8988T (cell line): Measurements from ENCODE around the gene USF2.
"Not testable (repeated sequence)": the region's sequence is repeated elsewhere in the genome, so short reads cannot be mapped to it uniquely, and the experiment has no call there.

Experiments used
- DNase-seq: peaks from one replicate; pipeline ENCODE4 v3.0.0; 2011

USF2 gene

GRCh38 chr19:35268536-35269437 is at the start of gene USF2:
USF2 (plus strand) TSS chr19:35268962; CDS start chr19:35269102, 140 bp downstream.
- DNase-seq: peak; percentile 98

DNA sequence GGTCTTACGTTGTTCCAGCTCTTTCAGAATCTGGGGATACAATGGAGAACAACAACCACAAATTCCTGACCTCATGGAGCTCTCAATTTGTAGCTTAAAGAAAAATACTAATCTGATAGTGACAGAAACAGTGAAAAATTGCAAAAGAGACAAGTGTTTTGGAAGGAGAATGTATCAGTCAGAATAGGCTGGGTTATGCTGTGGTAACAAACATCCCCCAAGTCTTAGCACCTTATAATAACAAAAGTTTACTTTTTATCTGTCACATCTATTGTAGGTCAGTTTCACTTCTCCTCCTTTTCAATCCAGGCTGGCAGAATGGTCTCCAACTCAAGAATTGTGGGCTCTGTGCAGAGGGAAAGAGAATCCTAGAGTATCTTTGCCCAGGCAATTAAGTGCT is 49.8 kb upstream of the USF2 start:
- DNase-seq: no peak

DNA sequence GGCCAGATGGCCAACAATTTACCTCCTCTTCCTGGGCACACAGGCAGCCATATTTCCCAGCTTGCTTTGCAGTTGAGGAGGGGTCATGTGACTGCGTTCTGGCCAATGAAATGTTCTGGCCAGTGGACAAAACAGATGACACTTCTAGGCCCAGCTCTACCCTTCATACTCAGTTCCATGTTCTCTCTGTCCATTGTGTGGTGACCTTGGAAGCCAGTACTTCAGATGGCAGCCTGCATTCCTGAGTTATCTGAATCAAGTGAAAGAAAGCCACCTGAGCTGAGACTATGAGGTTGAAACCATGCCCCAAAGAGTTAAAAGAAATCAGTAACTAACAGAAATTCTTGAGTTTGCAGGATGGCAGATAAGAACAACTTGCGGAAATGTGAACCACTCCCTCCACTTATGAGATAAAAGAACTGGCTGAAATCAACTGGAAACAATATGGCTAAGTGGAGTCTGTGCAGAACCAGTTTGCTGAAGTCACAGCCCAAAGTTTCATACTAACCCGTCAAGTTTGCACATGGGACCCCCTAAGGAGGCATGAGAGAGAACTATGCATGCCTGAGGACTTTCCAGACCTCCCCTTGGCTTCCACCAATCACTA is 48.3 kb upstream of the USF2 start:
- DNase-seq: no peak

- not testable (repeated sequence) for DNase-seq
These were observed 47.7 kb upstream of the USF2 start for GRCh38 chr19:35220973-35221590.

GRCh38 chr19:35222373-35223015 is 46.3 kb upstream of the USF2 start:
- DNase-seq: no peak

- DNase-seq: no peak
These were observed 45.5 kb upstream of the USF2 start for GRCh38 chr19:35223084-35223790.

- DNase-seq: no peak
These were observed 44.8 kb upstream of the USF2 start for GRCh38 chr19:35223862-35224505.

GRCh38 chr19:35224681-35225571 is 43.8 kb upstream of the USF2 start:
- DNase-seq: no peak

DNA sequence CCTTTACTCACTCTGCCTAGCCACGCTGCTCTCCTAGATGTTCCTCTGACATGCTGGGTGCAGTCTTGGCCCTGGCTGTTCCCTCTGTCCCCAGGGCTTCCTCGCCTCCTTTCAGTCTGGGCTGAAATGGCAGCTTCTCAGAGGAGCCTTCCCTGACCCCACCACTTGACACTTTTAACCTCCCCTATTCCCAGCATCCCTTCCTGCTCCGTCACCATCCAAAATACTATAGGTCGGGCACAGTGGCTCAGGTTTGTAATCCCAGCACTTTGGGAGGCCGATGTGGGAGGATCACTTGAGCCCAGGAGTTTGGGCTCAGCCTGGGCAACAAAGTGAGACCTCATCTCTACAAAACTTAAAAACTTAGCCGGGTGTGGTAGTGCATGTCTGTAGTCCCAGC is 42.8 kb upstream of the USF2 start:
- DNase-seq: no peak

- no peak for DNase-seq
These were observed 42.0 kb upstream of the USF2 start for GRCh38 chr19:35226748-35227147.

- no peak for DNase-seq
These were observed 40.4 kb upstream of the USF2 start, which contains the start of gene FAM187B for GRCh38 chr19:35228177-35228930. FAM187B (minus strand) TSS chr19:35228739; CDS start chr19:35228680, 59 bp downstream.

GRCh38 chr19:35229601-35230000 is 39.2 kb upstream of the USF2 start:
- no peak for DNase-seq

DNA sequence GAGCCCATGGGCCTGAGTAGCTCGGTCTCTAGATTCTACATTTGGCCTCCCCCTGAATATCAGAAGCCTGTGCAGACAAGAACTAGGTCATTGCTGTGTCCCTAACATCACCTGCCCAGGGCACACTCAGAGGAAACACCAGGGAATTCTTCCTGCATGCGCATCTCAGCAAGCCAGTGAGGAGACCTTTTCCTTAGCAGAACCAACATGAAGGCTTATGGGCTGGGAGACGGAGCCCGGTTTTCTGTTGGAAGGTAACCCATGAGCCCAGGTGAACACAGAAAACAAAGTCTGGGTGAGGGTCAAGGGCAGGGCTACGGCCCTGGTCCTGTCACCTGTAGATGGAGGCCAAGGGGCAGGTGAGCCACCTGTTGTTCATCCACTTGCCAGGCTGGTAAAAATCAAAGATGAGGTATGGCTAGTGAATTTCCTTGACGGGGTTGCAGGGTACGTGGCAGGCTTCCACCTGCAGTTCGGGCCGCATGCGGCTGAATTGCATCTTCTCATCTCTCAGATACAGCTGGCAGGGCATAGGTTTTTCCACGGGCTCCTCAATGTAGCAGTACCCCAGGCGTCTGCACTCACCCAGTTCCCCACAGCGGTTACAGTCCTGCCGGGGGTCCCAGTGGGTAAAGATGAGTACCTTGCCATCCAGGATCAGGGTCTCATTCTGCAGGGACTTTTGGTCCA is 36.7 kb upstream of the USF2 start:
- no peak for DNase-seq

- no peak for DNase-seq
These were observed 35.9 kb upstream of the USF2 start for GRCh38 chr19:35232912-35233311.

- DNase-seq: no peak
These were observed 31.9 kb upstream of the USF2 start for GRCh38 chr19:35236638-35237400.

GRCh38 chr19:35239597-35239996 is 29.2 kb upstream of the USF2 start:
- DNase-seq: not testable (repeated sequence)

DNA sequence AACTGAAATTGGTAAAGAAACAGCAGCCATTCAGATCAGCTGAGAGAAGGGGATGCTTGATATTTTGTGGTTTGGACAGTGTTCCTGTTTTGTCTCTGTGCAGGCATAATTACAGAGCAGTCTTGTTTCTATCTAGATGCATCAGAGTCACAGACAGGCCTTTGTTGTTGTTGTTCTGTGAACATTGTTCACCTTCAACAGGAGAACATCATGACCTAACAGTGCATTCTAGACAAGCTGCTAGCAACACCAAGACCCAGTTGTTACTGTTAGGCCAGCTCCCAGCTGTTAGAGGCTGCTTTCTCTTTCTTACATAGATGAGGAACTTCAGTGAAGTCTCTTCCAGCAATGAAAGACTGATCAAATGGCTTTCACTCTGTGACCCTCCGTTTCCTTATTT is 28.4 kb upstream of the USF2 start:
- DNase-seq: no peak

DNA sequence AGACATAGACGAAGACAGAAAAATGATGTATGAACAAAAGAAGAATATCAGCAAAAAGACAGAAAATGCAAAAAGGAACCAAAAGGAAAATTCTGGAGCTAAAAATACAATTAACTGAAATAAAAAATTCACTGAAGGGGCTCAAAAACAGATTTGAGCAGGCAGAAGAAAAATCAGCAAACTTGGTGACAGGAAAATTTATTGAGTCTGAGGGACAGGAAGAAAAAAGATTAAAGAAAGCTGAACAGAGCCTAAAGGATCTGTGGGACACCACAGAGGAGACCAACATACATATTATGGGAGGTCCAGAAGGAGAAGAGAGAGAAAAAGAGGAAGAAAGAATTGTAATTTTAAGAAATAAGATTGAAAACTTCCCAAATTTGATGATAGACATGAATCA is 27.3 kb upstream of the USF2 start:
- no peak for DNase-seq
